K562 (cell line): ENCODE measurements around the gene ASMTL. TPM values are rescaled to one million over a fixed set of nuclear protein-coding genes. Genes with fewer than 3 reads are reported as not detected.

Source experiments
- ATAC-seq: fragments of 200-7000 bp; cut with Tn5 transposase; 3 replicates; pipeline ENCODE4 v1.9.1; 2020; ENCODE audit warnings: moderate library complexity
- BruUV-seq: library from RNA; stranded (reverse); fragments of 400-500 nt; replicated peaks from 2 replicates; lab custom pipeline; 2021; lab: Mats Ljungman, UMichigan
- CTCF ChIA-PET: fragments of 300-600 bp; formaldehyde crosslinking; extraction: SDS; loops from one replicate; lab custom pipeline; 2021; ENCODE audit warnings: low intra/inter-chr PET ratio; lab: Yijun Ruan, JAX
- POLR2A ChIA-PET: fragments of 300-600, 350-650 bp; sonication (Branson Sonifier 250); formaldehyde crosslinking; extraction: SDS; loops from one replicate; lab custom pipeline; 2021; ENCODE audit warnings: antibody characterized with exemption, inconsistent platforms; lab: Yijun Ruan, JAX
- DNase-seq, 4 experiments: peaks; one replicate each; pipeline versions ENCODE4 v3.0.0 to v3.0.0-alpha.2; 2011 to 2018; ENCODE audit warnings: low spot score in 3 of 4, mixed read lengths in 3 of 4; ENCODE audit errors: extremely low read depth in 1 of 4
- FAIRE-seq: peaks from 2 replicates; lab custom pipeline; 2011; peaks lifted over from hg19 to GRCh38; lab: Jason Lieb, UNC
- H2AFZ ChIP-seq: 2 replicates; pipeline ENCODE4 v1.6.0; 2011; ENCODE audit warnings: low read depth, low read length, control low read depth, inconsistent platforms
- H3K27ac ChIP-seq: fragments of 200-600 bp; 3 replicates; pipeline ENCODE4 v1.8.0; 2011; ENCODE audit warnings: low read depth, mild to moderate bottlenecking, control low read depth, inconsistent platforms, low read length, moderate library complexity, mixed read lengths; ENCODE audit errors: extremely low read depth
- H3K27me3 ChIP-seq, 2 experiments: fragments of 300-600 bp in 1 of 2; 2 replicates in 1 of 2; 3 replicates in 1 of 2; pipeline versions ENCODE4 v1.6.0 to v1.8.0; 2011; ENCODE audit warnings: inconsistent platforms in 2 of 2, low read length in 2 of 2, mild to moderate bottlenecking in 1 of 2, mixed read lengths in 1 of 2, moderate library complexity in 1 of 2; ENCODE audit not compliant: control insufficient read depth in 2 of 2, insufficient read depth in 2 of 2
- H3K36me3 ChIP-seq: fragments of 300-600 bp; 3 replicates; pipeline ENCODE4 v1.8.0; 2011; ENCODE audit warnings: mild to moderate bottlenecking, low read length, inconsistent platforms; ENCODE audit not compliant: control insufficient read depth, insufficient read depth
- H3K4me1 ChIP-seq, 2 experiments: fragments of 200-600 bp in 1 of 2; replicated peaks in 1 of 2; 2 replicates in 1 of 2; 3 replicates in 1 of 2; pipeline versions ENCODE4 v1.5.1 to v1.8.0; 2011; ENCODE audit warnings: inconsistent platforms in 2 of 2, low read length in 2 of 2, mild to moderate bottlenecking in 1 of 2, mixed read lengths in 1 of 2, moderate library complexity in 1 of 2; ENCODE audit not compliant: control insufficient read depth in 2 of 2, insufficient read depth in 2 of 2
- H3K4me2 ChIP-seq: 2 replicates; pipeline ENCODE4 v1.6.1; 2011; ENCODE audit warnings: low read length, control low read depth, inconsistent platforms, mixed read lengths; ENCODE audit not compliant: insufficient read depth
- H3K4me3 ChIP-seq: fragments of 200-600 bp; sonication (generic), shearing (Covaris generic); 2 replicates; pipeline ENCODE4 v1.5.1; 2016; ENCODE audit warnings: control low read depth, inconsistent platforms
- H3K79me2 ChIP-seq: fragments of 200-600 bp; 3 replicates; pipeline ENCODE4 v1.8.0; 2011; ENCODE audit warnings: low read length, inconsistent platforms; ENCODE audit not compliant: control insufficient read depth, insufficient read depth
- H3K9ac ChIP-seq, 2 experiments: 2 replicates each; pipeline versions ENCODE4 v1.6.0 to v1.6.1; 2011; ENCODE audit warnings: low read depth in 2 of 2, low read length in 2 of 2, control low read depth in 1 of 2, inconsistent platforms in 1 of 2, mild to moderate bottlenecking in 1 of 2, mixed read lengths in 1 of 2; ENCODE audit not compliant: insufficient read depth in 1 of 2
- H3K9me1 ChIP-seq: one replicate; pipeline ENCODE4 v1.6.0; 2011; ENCODE audit warnings: inconsistent platforms, mild to moderate bottlenecking, low read length, moderate library complexity; ENCODE audit not compliant: control insufficient read depth, insufficient read depth
- H3K9me3 ChIP-seq: replicated peaks from 2 replicates; pipeline ENCODE4 v1.5.1; 2011; ENCODE audit warnings: low read depth, low read length, inconsistent platforms; ENCODE audit not compliant: control insufficient read depth, insufficient read depth
- H4K20me1 ChIP-seq: replicated peaks from 2 replicates; pipeline ENCODE4 v1.6.1; 2011; ENCODE audit warnings: low read length, inconsistent platforms, mixed read lengths; ENCODE audit not compliant: control insufficient read depth, insufficient read depth
- CHD4 ChIP-seq: fragments of 200-600 bp; sonication (generic); IDR thresholded peaks from 3 replicates; pipeline ENCODE4 v1.6.1; 2012; ENCODE audit warnings: low read depth, mild to moderate bottlenecking, mixed read lengths, low read length, inconsistent platforms; ENCODE audit not compliant: insufficient read depth, insufficient replicate concordance, poor library complexity, severe bottlenecking
- ELF2 ChIP-seq: fragments of 250-450 bp; sonication (Bioruptor Pico); IDR thresholded peaks from 2 replicates; pipeline ENCODE4 v1.5.0; 2021; ENCODE audit warnings: mild to moderate bottlenecking
- LARP7 ChIP-seq: fragments of 450-650 bp; IDR thresholded peaks from 2 replicates; pipeline ENCODE4 v1.6.1; 2016
- LCOR ChIP-seq: sonication (generic); formaldehyde crosslinking; IDR thresholded peaks from 2 replicates; pipeline ENCODE4 v1.8.0; 2022; ENCODE audit warnings: mild to moderate bottlenecking, missing genetic modification reagents
- MLX ChIP-seq, 2 experiments: fragments of 450-650 bp in 1 of 2; sonication (generic) in 1 of 2; formaldehyde crosslinking; conservative IDR thresholded peaks; 2 replicates each; pipeline versions ENCODE4 v1.4.0 to v1.8.1; 2020 to 2022; ENCODE audit warnings: mild to moderate bottlenecking in 1 of 2, missing genetic modification reagents in 1 of 2
- PBX2 ChIP-seq, 2 experiments: IDR thresholded peaks in 1 of 2; conservative IDR thresholded peaks in 1 of 2; 2 replicates each; pipeline ENCODE4 v1.6.1; 2016; ENCODE audit warnings: low read depth in 2 of 2, mild to moderate bottlenecking in 1 of 2, missing compliant biosample characterization in 1 of 2, missing genetic modification characterization in 1 of 2, moderate library complexity in 1 of 2
- PHTF2 ChIP-seq: fragments of 250-450 bp; sonication (Bioruptor Pico); IDR thresholded peaks from 2 replicates; pipeline ENCODE4 v1.5.0; 2021; ENCODE audit warnings: mild to moderate bottlenecking
- RAD21 ChIP-seq, 2 experiments: fragments of 250-450 bp in 1 of 2; fragments of 450-650 bp in 1 of 2; sonication (Bioruptor Pico) in 1 of 2; formaldehyde crosslinking in 1 of 2; IDR thresholded peaks in 1 of 2; conservative IDR thresholded peaks in 1 of 2; 2 replicates each; pipeline versions ENCODE4 v1.4.0 to v1.8.0; 2020 to 2022; ENCODE audit warnings: mild to moderate bottlenecking in 2 of 2, moderate library complexity in 1 of 2
- SIN3A ChIP-seq, 2 experiments: fragments of 150-350 bp in 1 of 2; IDR thresholded peaks; 2 replicates each; pipeline ENCODE4 v1.6.1; 2011 to 2016; ENCODE audit warnings: borderline replicate concordance in 2 of 2, low read depth in 2 of 2, low read length in 2 of 2, mild to moderate bottlenecking in 2 of 2, moderate library complexity in 2 of 2; ENCODE audit not compliant: control insufficient read depth in 1 of 2
- SRSF3 ChIP-seq: fragments of 200-400 bp; formaldehyde crosslinking; IDR thresholded peaks from 2 replicates; pipeline ENCODE4 v1.6.1; 2016; ENCODE audit warnings: mild to moderate bottlenecking, low read length, moderate library complexity; ENCODE audit not compliant: insufficient read depth
- TEAD1 ChIP-seq, 2 experiments: fragments of 450-650 bp in 1 of 2; sonication (generic) in 1 of 2; formaldehyde crosslinking; IDR thresholded peaks; 2 replicates each; pipeline versions ENCODE4 v1.4.0 to v1.8.0; 2020 to 2022; ENCODE audit warnings: mild to moderate bottlenecking in 2 of 2, missing genetic modification reagents in 1 of 2
- ZBTB7A ChIP-seq: IDR thresholded peaks from 2 replicates; pipeline ENCODE4 v1.6.1; 2011; ENCODE audit warnings: low read depth, mild to moderate bottlenecking, low read length, moderate library complexity, borderline replicate concordance; ENCODE audit not compliant: control insufficient read depth
- ZFP91 ChIP-seq: sonication (generic); formaldehyde crosslinking; IDR thresholded peaks from 2 replicates; pipeline ENCODE4 v1.8.0; 2022; ENCODE audit warnings: mild to moderate bottlenecking, missing genetic modification reagents
- ZNF12 ChIP-seq: sonication (generic); formaldehyde crosslinking; IDR thresholded peaks from 2 replicates; pipeline ENCODE4 v1.4.0; 2020; ENCODE audit warnings: mild to moderate bottlenecking, missing genetic modification reagents
- ZNF584 ChIP-seq: fragments of 200-800 bp; sonication (Bioruptor generic); IDR thresholded peaks from 2 replicates; pipeline ENCODE4 v1.6.1; 2016; ENCODE audit warnings: low read depth, mild to moderate bottlenecking, missing genetic modification characterization, missing compliant biosample characterization
- WGBS: fragments of 100-300 bp; shearing (Covaris generic); methylation state at CpG from one replicate; pipeline ENCODE4 v1.1.6; 2016; ENCODE audit warnings: low coverage, mixed read lengths; ENCODE audit not compliant: insufficient coverage; ENCODE audit errors: missing lambda C conversion rate; 5-methylcytosine and 5-hydroxymethylcytosine counted together
- in situ Hi-C: fragments of 300-500 bp; cut with MboI; formaldehyde crosslinking; loops from 4 replicates; pipeline ENCODE4 v1.15.0; 2018; ENCODE audit warnings: inconsistent platforms, mixed read lengths
- intact Hi-C: fragments of 100-400 bp; cut with micrococcal nuclease; formaldehyde crosslinking; loops from 2 replicates; pipeline ENCODE4 v1.14.2; 2022
- polyA plus RNA-seq, 8 experiments: library from polyadenylated mRNA; depleted of rRNA in 4 of 8; stranded (reverse) in 5 of 8; unstranded in 3 of 8; fragments of >200 nt; fragmentation: Nextera tagmentation in 2 of 8; fragmentation: Illumina TruSeq in 1 of 8; extraction: Ambion mirVana in 2 of 8; extraction: Trizol in 1 of 8; gene quantifications; 2 replicates each; pipeline versions ENCODE4 v1.2.1 to v1.2.3, GENCODE V29; 2011 to 2014; ENCODE audit warnings: inconsistent platforms in 1 of 8, missing spikeins in 1 of 8
- total RNA-seq, 7 experiments: library from RNA; depleted of rRNA in 6 of 7; stranded (reverse); fragments of >200 nt in 6 of 7; fragmentation: Illumina TruSeq in 2 of 7; extraction: Trizol in 2 of 7; gene quantifications; 2 replicates each; pipeline versions ENCODE4 v1.2.1 to v1.2.3, GENCODE V29; 2011 to 2021; ENCODE audit warnings: low replicate concordance in 1 of 7

ASMTL gene
- total and polyA plus RNA-seq, 9 of the 15 experiments (the other 6 are each of a cell fraction or from before 2014, with no cell fraction given) = 0.56 to 20.6 (median 7.6) TPM

- FAIRE-seq = no peak
- in situ Hi-C loops = loop anchor here (10.0 kb wide), 1 partner anchor 189 kb away; no protein-coding TSS in a partner anchor
- TF ChIP-seq ZBTB7A (no peak), LARP7 (no peak), ZFP91 (no peak), SIN3A (IDR thresholded peaks at IDR 0.05; ENCODE audit: borderline replicate concordance in 2 of 2, control insufficient read depth in 1 of 2, low read depth in 2 of 2, low read length in 2 of 2) (no peak), PHTF2 (CRISPR knock-in tag) (no peak), RAD21 (CRISPR knock-in tag; conservative IDR thresholded peaks at IDR 0.05 in 1 of 2, IDR thresholded peaks at IDR 0.05 in 1 of 2) (no peak), CHD4 (no peak), SRSF3 (no peak), ZNF12 (CRISPR knock-in tag) (no peak), TEAD1 (CRISPR knock-in tag; IDR thresholded peaks at IDR 0.05) (no peak), LCOR (no peak), ZNF584 (no peak), MLX (CRISPR knock-in tag; conservative IDR thresholded peaks at IDR 0.05) (no peak), PBX2 (CRISPR knock-in tag; IDR thresholded peaks at IDR 0.05; ENCODE audit: low read depth) (no peak), PBX2 (tag; conservative IDR thresholded peaks at IDR 0.05; ENCODE audit: low read depth) (no peak), ELF2 (CRISPR knock-in tag) (no peak)
Measured at GRCh38 chrX:1433646-1434357, 18.9 kb downstream of the ASMTL start.

More at GRCh38 chrX:1433646-1434357, 18.9 kb downstream of the ASMTL start:
- Histone ChIP-seq H3K4me3 (no peak overlapping the region), H3K9me1 (no peaks in the 10 kb centered on the region), H3K9ac (no peak overlapping the region), H3K36me3 (peaks cover 11% of the 10 kb centered on the region; the same call in 1 of the 3 replicates), H2AFZ (no peak overlapping the region), H3K27me3 (no peaks in the 10 kb centered on the region), H3K4me1 (peaks cover 0 to 4% of the 10 kb centered on the region in 2 experiments; a peak in 2 of 5 replicates), H3K79me2 (no peaks in the 10 kb centered on the region), H3K4me2 (no peak overlapping the region), H4K20me1 (no peaks in the 10 kb centered on the region), H3K27ac (no peak overlapping the region), H3K9me3 (no peaks in the 10 kb centered on the region)
- DNase-seq (no peak), ATAC-seq (no peak)
- ChIA-PET CTCF (no interaction called here), POLR2A (no interaction called here)
- no TSS peak for BruUV-seq
- intact Hi-C loops = no loop called here
- WGBS = 90% methylated on average over 8 of the region's 19 CpGs
